H1 (cell line): Measurements from ENCODE around the gene TMEM255A. TPM values are rescaled to one million over a fixed set of nuclear protein-coding genes. Genes with fewer than 3 reads are reported as not detected.

Experiments used
- CTCF ChIA-PET: fragments of 300-600 bp; sonication (Branson Sonifier 250); formaldehyde crosslinking; loops from one replicate; lab custom pipeline; 2021; ENCODE audit not compliant: partially characterized antibody; lab: Charles Lee
- POLR2A ChIA-PET: fragments of 300-600 bp; sonication (Branson Sonifier 250); formaldehyde crosslinking; loops from one replicate; lab custom pipeline; 2021; ENCODE audit warnings: inconsistent platforms; ENCODE audit not compliant: partially characterized antibody; lab: Charles Lee
- DNase-seq, 2 experiments: peaks; one replicate each; pipeline versions ENCODE4 v3.0.0 to v3.0.0-alpha.2; 2010 to 2022; ENCODE audit warnings: low spot score in 2 of 2, low read depth in 1 of 2, mixed read lengths in 1 of 2
- FAIRE-seq: peaks from 2 replicates; lab custom pipeline; 2011; peaks lifted over from hg19 to GRCh38; lab: Jason Lieb, UNC
- H2AFZ ChIP-seq: 2 replicates; pipeline ENCODE4 v1.8.1; 2012; ENCODE audit warnings: low read length, inconsistent platforms
- H2AK5ac ChIP-seq: 2 replicates; pipeline ENCODE4 v1.6.1; 2013; ENCODE audit warnings: low read depth, low read length
- H2BK120ac ChIP-seq: replicated peaks from 2 replicates; pipeline ENCODE3; 2013; ENCODE audit warnings: low read depth, low read length, inconsistent platforms
- H2BK12ac ChIP-seq: 2 replicates; pipeline ENCODE4 v1.6.1; 2013; ENCODE audit warnings: low read depth, low read length
- H2BK15ac ChIP-seq: 2 replicates; pipeline ENCODE4 v1.6.1; 2013; ENCODE audit warnings: low read length
- H2BK20ac ChIP-seq: 2 replicates; pipeline ENCODE4 v1.6.1; 2013; ENCODE audit warnings: low read length
- H2BK5ac ChIP-seq: 2 replicates; pipeline ENCODE4 v1.6.1; 2013; ENCODE audit warnings: low read depth, low read length
- H3K14ac ChIP-seq: 2 replicates; pipeline ENCODE4 v1.6.1; 2013; ENCODE audit warnings: inconsistent platforms; ENCODE audit not compliant: insufficient read length
- H3K18ac ChIP-seq: 2 replicates; pipeline ENCODE4 v1.6.1; 2013; ENCODE audit warnings: low read length; ENCODE audit errors: extremely low read depth
- H3K23ac ChIP-seq: 2 replicates; pipeline ENCODE4 v1.6.1; 2013; ENCODE audit warnings: inconsistent platforms; ENCODE audit not compliant: insufficient read length
- H3K23me2 ChIP-seq: 2 replicates; pipeline ENCODE4 v1.6.1; 2013; ENCODE audit warnings: low read depth, low read length
- H3K27ac ChIP-seq: 2 replicates; pipeline ENCODE4 v1.6.1; 2011; ENCODE audit warnings: low read depth, low read length, inconsistent platforms
- H3K27me3 ChIP-seq, 4 experiments: replicated peaks in 1 of 4; 1 replicate in 1 of 4; 2 replicates in 3 of 4; pipeline versions ENCODE4 v1.6.1 to v1.8.1; 2011 to 2013; ENCODE audit warnings: low read length in 3 of 4, mild to moderate bottlenecking in 3 of 4, inconsistent platforms in 2 of 4, mixed read lengths in 2 of 4, moderate library complexity in 1 of 4; ENCODE audit not compliant: control insufficient read depth in 3 of 4, insufficient read depth in 3 of 4; ENCODE audit errors: extremely low read depth in 1 of 4
- H3K36me3 ChIP-seq, 4 experiments: 2 replicates each; pipeline versions ENCODE4 v1.6.1 to v1.8.1; 2011 to 2013; ENCODE audit warnings: mild to moderate bottlenecking in 4 of 4, low read length in 3 of 4, moderate library complexity in 2 of 4, control low read depth in 1 of 4, inconsistent platforms in 1 of 4; ENCODE audit not compliant: insufficient read depth in 4 of 4, control insufficient read depth in 2 of 4
- H3K4ac ChIP-seq: replicated peaks from 2 replicates; pipeline ENCODE3; 2013; ENCODE audit warnings: low read length, low read depth, mixed read lengths, inconsistent platforms; ENCODE audit not compliant: insufficient read length
- H3K4me1 ChIP-seq, 4 experiments: replicated peaks in 1 of 4; 1 replicate in 1 of 4; 2 replicates in 3 of 4; pipeline versions ENCODE4 v1.6.1 to v1.8.1; 2011 to 2013; ENCODE audit warnings: low read length in 3 of 4, inconsistent platforms in 2 of 4, mixed read lengths in 1 of 4; ENCODE audit not compliant: insufficient read depth in 4 of 4, control insufficient read depth in 3 of 4
- H3K4me2 ChIP-seq, 2 experiments: 2 replicates each; pipeline versions ENCODE4 v1.6.1 to v1.8.1; 2011 to 2013; ENCODE audit warnings: low read depth in 2 of 2, low read length in 2 of 2, control low read depth in 1 of 2, inconsistent platforms in 1 of 2, mild to moderate bottlenecking in 1 of 2; ENCODE audit not compliant: insufficient read depth in 1 of 2
- H3K4me3 ChIP-seq, 4 experiments: fragments of 200-600, 300-600 bp in 1 of 4; sonication (generic), shearing (Covaris generic), sonication (Bioruptor Twin) in 1 of 4; 2 replicates each; pipeline versions ENCODE4 v1.5.1 to v1.8.1; 2011 to 2016; ENCODE audit warnings: low read length in 4 of 4, low read depth in 3 of 4, control low read depth in 2 of 4, inconsistent platforms in 2 of 4, mild to moderate bottlenecking in 2 of 4, mixed read lengths in 1 of 4, moderate library complexity in 1 of 4; ENCODE audit not compliant: insufficient read depth in 2 of 4; ENCODE audit errors: extremely low read depth in 1 of 4
- H3K56ac ChIP-seq: replicated peaks from 2 replicates; pipeline ENCODE3; 2013; ENCODE audit warnings: low read depth, mild to moderate bottlenecking, mixed read lengths, low read length, inconsistent platforms; ENCODE audit not compliant: insufficient read length
- H3K79me1 ChIP-seq: 2 replicates; pipeline ENCODE4 v1.6.1; 2013; ENCODE audit warnings: low read depth, low read length, control low read depth
- H3K79me2 ChIP-seq, 2 experiments: 2 replicates each; pipeline versions ENCODE4 v1.6.1 to v1.8.1; 2012 to 2013; ENCODE audit warnings: low read length in 2 of 2, mild to moderate bottlenecking in 2 of 2, inconsistent platforms in 1 of 2; ENCODE audit not compliant: insufficient read depth in 2 of 2, control insufficient read depth in 1 of 2
- H3K9ac ChIP-seq, 4 experiments: replicated peaks in 1 of 4; 1 replicate in 1 of 4; 2 replicates in 3 of 4; pipeline versions ENCODE4 v1.6.1 to v1.8.1; 2011 to 2013; ENCODE audit warnings: low read depth in 3 of 4, low read length in 3 of 4, control low read depth in 2 of 4, mild to moderate bottlenecking in 2 of 4, moderate library complexity in 2 of 4, inconsistent platforms in 1 of 4; ENCODE audit errors: extremely low read depth in 1 of 4
- H3K9me3 ChIP-seq, 2 experiments: 2 replicates each; pipeline versions ENCODE4 v1.6.1 to v1.8.1; 2012 to 2013; ENCODE audit warnings: mild to moderate bottlenecking in 2 of 2, moderate library complexity in 2 of 2, control low read depth in 1 of 2, inconsistent platforms in 1 of 2, low read depth in 1 of 2, low read length in 1 of 2, mixed read lengths in 1 of 2; ENCODE audit not compliant: insufficient read depth in 2 of 2
- H4K20me1 ChIP-seq, 2 experiments: replicated peaks in 1 of 2; 2 replicates each; pipeline versions ENCODE3 to v1.8.1; 2011 to 2013; ENCODE audit warnings: inconsistent platforms in 2 of 2, low read length in 2 of 2, mild to moderate bottlenecking in 1 of 2; ENCODE audit not compliant: insufficient read depth in 2 of 2, control insufficient read depth in 1 of 2
- H4K5ac ChIP-seq: 2 replicates; pipeline ENCODE4 v1.6.1; 2013; ENCODE audit warnings: low read length, low read depth, mixed read lengths, inconsistent platforms; ENCODE audit not compliant: insufficient read length
- H4K8ac ChIP-seq: 2 replicates; pipeline ENCODE4 v1.8.0; 2013; ENCODE audit warnings: mild to moderate bottlenecking, moderate library complexity, low read length, inconsistent platforms; ENCODE audit not compliant: insufficient read depth; ENCODE audit errors: extremely low read depth
- H4K91ac ChIP-seq: replicated peaks from 2 replicates; pipeline ENCODE3; 2013; ENCODE audit warnings: low read length, mixed read lengths, inconsistent platforms; ENCODE audit not compliant: insufficient read length
- EZH2 ChIP-seq: fragments of 200-600 bp; sonication (generic); IDR thresholded peaks from 2 replicates; pipeline ENCODE4 v1.7.1; 2012; ENCODE audit warnings: low read depth, mild to moderate bottlenecking, moderate library complexity, low read length, inconsistent platforms; ENCODE audit not compliant: severe bottlenecking
- FOSL1 ChIP-seq: IDR thresholded peaks from 2 replicates; pipeline ENCODE4 v1.6.1; 2011; ENCODE audit warnings: mild to moderate bottlenecking, low read depth, low read length, moderate library complexity; ENCODE audit not compliant: insufficient read depth
- NANOG ChIP-seq: IDR thresholded peaks from 2 replicates; pipeline ENCODE4 v1.6.1; 2011; ENCODE audit warnings: low read length, low read depth, mild to moderate bottlenecking, inconsistent platforms; ENCODE audit not compliant: insufficient read depth, poor library complexity, severe bottlenecking
- POLR2A ChIP-seq, 2 experiments: IDR thresholded peaks; 1 replicate in 1 of 2; 2 replicates in 1 of 2; pipeline ENCODE4 v1.6.1; 2011; ENCODE audit warnings: low read depth in 2 of 2, low read length in 2 of 2, mild to moderate bottlenecking in 2 of 2; ENCODE audit errors: control extremely low read depth in 1 of 2
- RNF2 ChIP-seq: fragments of 200-900, 300-1000 bp; sonication (generic); IDR thresholded peaks from 2 replicates; pipeline ENCODE4 v1.7.1; 2016; ENCODE audit warnings: borderline replicate concordance, low read depth, mild to moderate bottlenecking, antibody characterized with exemption, low read length; ENCODE audit not compliant: poor library complexity, severe bottlenecking; ENCODE audit errors: missing control alignments
- SIRT6 ChIP-seq: IDR thresholded peaks from one replicate; pipeline ENCODE4 v1.7.1; 2012; ENCODE audit warnings: low read length, inconsistent platforms
- TBP ChIP-seq: IDR thresholded peaks from 2 replicates; pipeline ENCODE4 v1.6.1; 2011; ENCODE audit warnings: low read depth, low read length, improper control_type of control experiment
- ZNF274 ChIP-seq: IDR thresholded peaks from 2 replicates; pipeline ENCODE4 v1.7.0; 2012; ENCODE audit warnings: low read length, borderline replicate concordance; ENCODE audit errors: extremely low read depth
- WGBS, 2 experiments: shearing (Covaris generic) in 1 of 2; methylation state at CpG; one replicate each; pipeline versions ENCODE4 v1.1.6 to v1.1.7; 2013 to 2015; ENCODE audit warnings: low lambda C conversion rate in 2 of 2, mixed read lengths in 2 of 2, inconsistent platforms in 1 of 2, low coverage in 1 of 2, missing lambda C conversion rate in 1 of 2; ENCODE audit not compliant: insufficient replicate concordance in 2 of 2, insufficient coverage in 1 of 2, insufficient read length in 1 of 2; ENCODE audit errors: extremely low coverage in 1 of 2, missing lambda C conversion rate in 1 of 2; 5-methylcytosine and 5-hydroxymethylcytosine counted together
- polyA plus RNA-seq, 7 experiments: library from polyadenylated mRNA; depleted of rRNA in 3 of 7; stranded (reverse) in 5 of 7; unstranded in 2 of 7; fragments of >200 nt in 5 of 7; fragments of 200-250 nt in 2 of 7; gene quantifications; 1 replicate in 5 of 7; 2 replicates in 1 of 7; 4 replicates in 1 of 7; pipeline versions ENCODE4 v1.2.1 to v1.2.3, GENCODE V29; 2011 to 2013; ENCODE audit warnings: missing spikeins in 2 of 7, mixed read lengths in 2 of 7
- total RNA-seq: library from RNA; stranded (reverse); fragmentation: NEBNext Ultra II Directional; extraction: Animal tissue kit (Norgen Biotek cat#: 25700); gene quantifications from 2 replicates; pipeline ENCODE4 v1.2.1, GENCODE V29; 2021
- TF ChIP-seq, protein P1 (sequence below): IDR thresholded peaks from 2 replicates; pipeline ENCODE4 v1.6.1; 2011; ENCODE audit warnings: low read depth, mild to moderate bottlenecking, low read length; ENCODE audit not compliant: insufficient read depth
- TF ChIP-seq, protein P2 (sequence below): IDR thresholded peaks from 2 replicates; pipeline ENCODE4 v1.6.1; 2011; ENCODE audit warnings: low read length, improper control_type of control experiment

The TMEM255A gene
- total and polyA plus RNA-seq, 2 of the 8 experiments (the other 6 are each of a cell fraction or from before 2014, with no cell fraction given), result 0.73 to 2.3 TPM

DNA sequence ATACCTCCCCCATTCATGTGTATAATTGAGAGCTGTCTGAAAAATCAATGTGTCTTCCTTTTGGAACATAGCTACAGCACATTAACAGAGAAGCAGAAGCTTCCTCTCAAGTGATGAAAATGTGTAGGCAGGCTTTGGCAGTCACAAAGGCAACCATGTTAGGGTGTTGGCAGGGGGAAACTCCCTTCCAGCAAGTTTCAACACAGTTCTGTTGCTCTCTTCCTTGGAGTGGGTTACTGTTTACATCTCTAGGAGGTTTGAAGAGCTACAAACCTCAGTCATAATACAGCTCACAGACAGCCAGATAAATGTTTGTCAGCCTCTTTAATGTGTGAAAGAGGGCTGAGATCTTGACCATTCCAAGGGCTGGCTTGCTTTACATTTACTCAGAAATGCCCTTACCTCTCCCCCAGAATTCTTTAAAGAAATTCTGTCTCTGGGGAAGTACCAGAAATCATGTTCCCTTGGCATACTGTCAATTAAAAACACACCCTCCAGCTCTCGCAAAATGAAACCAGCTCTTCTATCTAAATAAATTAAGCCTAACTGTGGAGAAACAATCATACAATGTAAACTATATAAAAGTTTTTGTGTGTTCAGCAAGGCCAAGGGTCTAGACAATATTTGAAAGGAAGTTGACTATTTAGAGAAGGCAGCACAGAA is 41.8 kb downstream of the TMEM255A start:
- CTCF ChIA-PET, result interaction anchor here (0.6 to 1.2 kb wide), 4 partner anchors 16 to 322 kb away, joined by 3 read pairs; no protein-coding TSS in a partner anchor
- DNase-seq, result no peak
- H3K14ac ChIP-seq, result no peak overlapping the region
- TF ChIP-seq POLR2A (IDR thresholded peaks at IDR 0.05; ENCODE audit: control extremely low read depth in 1 of 2, low read depth in 2 of 2, low read length in 2 of 2) (no peak), RNF2 (no peak), FOSL1 (no peak), NANOG (no peak), SIRT6 (no peak), TBP (no peak), EZH2 (no peak), ZNF274 (no peak)
- TF ChIP-seq, protein P1, sequence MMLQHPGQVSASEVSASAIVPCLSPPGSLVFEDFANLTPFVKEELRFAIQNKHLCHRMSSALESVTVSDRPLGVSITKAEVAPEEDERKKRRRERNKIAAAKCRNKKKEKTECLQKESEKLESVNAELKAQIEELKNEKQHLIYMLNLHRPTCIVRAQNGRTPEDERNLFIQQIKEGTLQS, result no peak
- TF ChIP-seq, protein P2, sequence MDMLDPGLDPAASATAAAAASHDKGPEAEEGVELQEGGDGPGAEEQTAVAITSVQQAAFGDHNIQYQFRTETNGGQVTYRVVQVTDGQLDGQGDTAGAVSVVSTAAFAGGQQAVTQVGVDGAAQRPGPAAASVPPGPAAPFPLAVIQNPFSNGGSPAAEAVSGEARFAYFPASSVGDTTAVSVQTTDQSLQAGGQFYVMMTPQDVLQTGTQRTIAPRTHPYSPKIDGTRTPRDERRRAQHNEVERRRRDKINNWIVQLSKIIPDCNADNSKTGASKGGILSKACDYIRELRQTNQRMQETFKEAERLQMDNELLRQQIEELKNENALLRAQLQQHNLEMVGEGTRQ, result no peak

More for the DNA sequence above, 41.8 kb downstream of the TMEM255A start:
- no peak overlapping the region for H3K4ac ChIP-seq
- H3K4me1 ChIP-seq, result peaks cover 0 to 1% (median 0%) of the 10 kb centered on the region in 4 experiments; a peak in 1 of 7 replicates
- no peaks in the 10 kb centered on the region for H3K23me2 ChIP-seq
- H4K91ac ChIP-seq, result no peak overlapping the region
- no peak overlapping the region for H3K4me2 ChIP-seq
- no peak overlapping the region for H2BK120ac ChIP-seq
- H3K18ac ChIP-seq, result no peak overlapping the region
- no peaks in the 10 kb centered on the region for H4K20me1 ChIP-seq
- H3K27ac ChIP-seq, result no peak overlapping the region
- no peak overlapping the region for H2BK12ac ChIP-seq
- no peaks in the 10 kb centered on the region for H3K36me3 ChIP-seq
- H3K79me1 ChIP-seq, result no peaks in the 10 kb centered on the region
- no peak for FAIRE-seq
- H2AK5ac ChIP-seq, result no peak overlapping the region
- H3K79me2 ChIP-seq, result no peaks in the 10 kb centered on the region
- no peaks in the 10 kb centered on the region for H3K9me3 ChIP-seq
- no peak overlapping the region for H4K5ac ChIP-seq
- POLR2A ChIA-PET, result no interaction called here
- no peak overlapping the region for H4K8ac ChIP-seq
- H3K4me3 ChIP-seq, result no peak overlapping the region
- no peak overlapping the region for H3K23ac ChIP-seq
- H3K27me3 ChIP-seq, result 0 out of 7 replicates have a peak, but pooled peaks cover 0 to 3% (median 0%) of the 10 kb centered on the region in 4 experiments
- no peak overlapping the region for H2BK5ac ChIP-seq
- 80% methylated on average over 1 of the region's 1 CpG; no CpG with 5 or more reads in 1 of the 2 experiments for WGBS, 2 experiments
- no peak overlapping the region for H2BK20ac ChIP-seq
- H2BK15ac ChIP-seq, result no peak overlapping the region
- H2AFZ ChIP-seq, result no peak overlapping the region
- H3K9ac ChIP-seq, result no peak overlapping the region
- H3K56ac ChIP-seq, result no peak overlapping the region
